Activated naive CD8-positive, alpha-beta T cell treated with anti-CD3 and anti-CD28 coated beads for 36 hours (primary cell): Measurements from ENCODE around the gene STK32C. TPM values are rescaled to one million over a fixed set of nuclear protein-coding genes. Genes with fewer than 3 reads are reported as not detected.
A peak's percentile ranks its signal among the peaks of the same experiment; 100 is the strongest.

Source experiments
- DNase-seq: peaks from one replicate; pipeline ENCODE4 v3.0.0; 2021
- H3K27ac Mint-ChIP-seq: one replicate; pipeline ENCODE4 v1.8.0; 2022; ENCODE audit warnings: mild to moderate bottlenecking, moderate library complexity, mixed read lengths
- H3K27me3 Mint-ChIP-seq: one replicate; pipeline ENCODE4 v1.8.0; 2022; ENCODE audit warnings: mild to moderate bottlenecking, mixed read lengths
- H3K36me3 Mint-ChIP-seq: one replicate; pipeline ENCODE4 v1.8.0; 2021; ENCODE audit warnings: mild to moderate bottlenecking, mixed read lengths
- H3K4me1 Mint-ChIP-seq: one replicate; pipeline ENCODE4 v1.8.0; 2021; ENCODE audit warnings: mixed read lengths
- H3K4me3 Mint-ChIP-seq: one replicate; pipeline ENCODE4 v1.8.0; 2022; ENCODE audit warnings: mild to moderate bottlenecking, moderate library complexity, mixed read lengths
- H3K9me3 Mint-ChIP-seq: one replicate; pipeline ENCODE4 v1.8.0; 2022; ENCODE audit warnings: mixed read lengths
- total RNA-seq, 2 experiments: library from RNA; stranded (reverse); gene quantifications; one replicate each; pipeline ENCODE4 v1.2.3, GENCODE V29; 2021

STK32C gene
- total RNA-seq, 2 experiments from 2014 or later, result 15.3 to 16.2 TPM

DNA sequence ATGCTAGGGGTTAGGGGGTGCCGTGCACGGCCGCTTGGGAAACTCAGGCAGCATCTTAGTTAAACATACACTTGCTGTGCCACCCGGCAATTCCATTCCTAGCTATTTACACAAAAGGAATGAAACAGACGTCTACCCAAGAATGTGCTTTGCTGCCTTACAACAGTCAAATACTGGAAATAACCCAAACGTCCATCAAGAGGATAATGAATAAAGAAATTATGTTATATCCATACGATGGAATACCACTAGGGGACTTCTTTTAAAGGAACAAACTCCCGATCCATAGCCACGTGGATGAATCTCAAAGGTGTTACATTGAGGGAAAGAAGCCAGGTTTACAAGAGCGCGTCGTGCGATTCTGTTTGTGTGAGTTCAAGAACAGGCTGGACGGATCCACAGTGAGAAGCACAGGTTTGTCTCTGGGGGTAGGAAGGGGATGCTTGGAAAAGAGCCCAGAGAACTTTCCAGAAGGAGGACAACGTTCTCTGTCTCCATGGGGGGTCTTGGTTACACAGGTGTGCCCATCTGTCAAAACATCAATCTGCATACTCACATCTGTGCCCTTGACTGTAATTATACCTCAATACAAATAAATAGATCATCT lies 41.8 kb downstream of the STK32C start:
- H3K36me3 Mint-ChIP-seq, result no peaks in the 10 kb centered on the region
- peaks cover 5% of the 10 kb centered on the region for H3K4me1 Mint-ChIP-seq
- H3K9me3 Mint-ChIP-seq, result peaks cover 2% of the 10 kb centered on the region
- H3K27ac Mint-ChIP-seq, result no peak overlapping the region
- H3K4me3 Mint-ChIP-seq, result no peak overlapping the region
- no peak for DNase-seq
- no peaks in the 10 kb centered on the region for H3K27me3 Mint-ChIP-seq

DNA sequence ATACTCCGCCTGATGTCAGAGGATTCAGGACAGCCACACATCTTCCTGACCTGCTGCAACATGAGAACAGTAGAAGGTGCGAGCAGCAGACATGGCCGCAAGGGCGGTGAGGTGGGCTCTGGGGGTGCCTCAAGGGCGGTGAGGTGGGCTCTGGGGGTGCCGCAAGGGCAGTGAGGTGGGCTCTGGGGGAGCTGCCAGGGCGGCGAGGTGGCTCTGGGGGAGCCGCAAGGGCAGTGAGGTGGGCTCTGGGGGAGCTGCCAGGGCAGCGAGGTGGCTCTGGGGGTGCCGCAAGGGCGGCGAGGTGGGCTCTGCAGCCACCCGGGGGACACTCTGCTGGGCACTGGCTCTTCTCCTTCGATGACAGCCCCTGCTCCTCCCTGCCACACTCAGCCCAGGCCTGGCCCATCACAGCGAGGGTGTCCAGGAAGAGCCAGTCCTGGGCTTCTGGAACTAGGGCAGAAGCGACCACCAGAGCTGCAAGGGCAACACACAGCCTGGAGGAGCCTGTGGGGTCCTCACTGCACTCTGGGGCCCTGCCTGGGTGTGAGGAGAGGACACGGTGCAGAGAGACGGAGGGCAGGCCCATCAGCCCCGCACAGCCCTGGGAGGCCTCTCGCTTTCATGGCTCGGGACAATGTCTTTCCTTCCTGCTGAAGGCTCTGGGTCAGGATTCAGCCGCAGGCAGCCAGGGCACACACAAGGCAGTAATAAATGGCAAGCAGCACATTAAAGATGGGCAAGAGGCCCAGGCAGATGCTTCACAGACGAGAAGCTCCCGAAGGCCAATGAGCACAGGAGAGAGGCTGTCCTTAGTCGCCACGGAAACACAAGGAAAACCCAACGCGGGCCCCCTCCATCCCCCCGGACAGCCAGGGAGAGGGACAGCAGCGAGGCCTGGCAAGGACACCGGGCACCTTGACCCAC lies 42.5 kb downstream of the STK32C start:
- Mint-ChIP-seq H3K27ac (no peak overlapping the region), H3K27me3 (no peaks in the 10 kb centered on the region), H3K36me3 (no peaks in the 10 kb centered on the region), H3K4me1 (peaks cover 5% of the 10 kb centered on the region), H3K4me3 (no peak overlapping the region), H3K9me3 (peaks cover 2% of the 10 kb centered on the region)
- DNase-seq, result no peak

DNA sequence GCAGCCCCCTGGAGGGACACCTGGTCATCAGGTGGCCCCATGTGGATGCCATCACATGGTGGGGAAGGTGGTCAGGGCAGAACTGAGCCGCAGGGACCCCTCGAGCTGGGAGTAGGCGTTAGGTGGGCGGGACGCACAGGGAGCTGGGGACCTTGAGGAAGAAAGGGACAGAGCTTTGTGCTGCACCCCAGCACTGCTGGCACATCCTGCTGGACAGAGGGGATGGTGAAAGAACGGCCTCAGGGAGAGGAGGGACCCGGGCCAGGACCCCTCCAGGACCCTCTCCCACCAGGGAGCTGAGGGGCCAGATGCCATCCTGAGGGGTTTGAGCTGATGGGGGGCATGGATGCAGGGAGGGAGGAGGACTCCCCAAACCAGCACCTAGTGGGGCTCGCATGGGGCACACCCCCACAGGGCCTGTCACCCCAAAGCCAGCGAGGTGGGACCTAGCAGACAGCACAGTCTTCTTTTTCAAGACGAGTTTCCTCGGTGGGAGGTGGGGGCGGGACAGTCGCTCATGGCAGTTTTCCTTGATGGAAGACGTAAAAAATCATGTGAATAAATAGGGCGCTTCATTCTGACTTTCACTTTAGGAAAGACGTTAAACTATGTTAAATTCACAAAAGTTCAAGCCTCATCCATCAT lies 43.3 kb downstream of the STK32C start:
- H3K9me3 Mint-ChIP-seq, result peaks cover 2% of the 10 kb centered on the region
- no peaks in the 10 kb centered on the region for H3K36me3 Mint-ChIP-seq
- peaks cover 6% of the 10 kb centered on the region for H3K4me1 Mint-ChIP-seq
- no peak for DNase-seq
- H3K27me3 Mint-ChIP-seq, result no peaks in the 10 kb centered on the region
- no peak overlapping the region for H3K27ac Mint-ChIP-seq
- no peak overlapping the region for H3K4me3 Mint-ChIP-seq

DNA sequence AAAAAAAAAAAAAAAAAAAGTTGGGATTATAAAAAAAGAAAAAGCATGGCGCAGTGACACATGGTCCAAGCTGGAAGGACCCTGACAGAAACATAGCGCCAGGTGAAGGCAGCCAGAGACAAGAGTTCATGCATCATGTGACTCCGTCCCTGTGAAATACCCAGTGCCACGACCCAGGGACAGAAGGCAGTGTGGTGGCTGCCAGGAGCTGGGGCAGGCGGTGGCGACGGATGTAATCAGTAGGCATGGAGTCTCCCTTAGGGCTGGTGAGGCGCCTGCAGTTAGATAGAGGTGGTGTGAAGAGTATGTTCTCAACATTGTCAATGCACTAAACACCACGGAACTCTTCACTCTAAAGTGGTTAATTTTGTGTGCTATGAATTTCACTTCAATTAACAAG lies 43.9 kb downstream of the STK32C start:
- DNase-seq, result no peak

DNA sequence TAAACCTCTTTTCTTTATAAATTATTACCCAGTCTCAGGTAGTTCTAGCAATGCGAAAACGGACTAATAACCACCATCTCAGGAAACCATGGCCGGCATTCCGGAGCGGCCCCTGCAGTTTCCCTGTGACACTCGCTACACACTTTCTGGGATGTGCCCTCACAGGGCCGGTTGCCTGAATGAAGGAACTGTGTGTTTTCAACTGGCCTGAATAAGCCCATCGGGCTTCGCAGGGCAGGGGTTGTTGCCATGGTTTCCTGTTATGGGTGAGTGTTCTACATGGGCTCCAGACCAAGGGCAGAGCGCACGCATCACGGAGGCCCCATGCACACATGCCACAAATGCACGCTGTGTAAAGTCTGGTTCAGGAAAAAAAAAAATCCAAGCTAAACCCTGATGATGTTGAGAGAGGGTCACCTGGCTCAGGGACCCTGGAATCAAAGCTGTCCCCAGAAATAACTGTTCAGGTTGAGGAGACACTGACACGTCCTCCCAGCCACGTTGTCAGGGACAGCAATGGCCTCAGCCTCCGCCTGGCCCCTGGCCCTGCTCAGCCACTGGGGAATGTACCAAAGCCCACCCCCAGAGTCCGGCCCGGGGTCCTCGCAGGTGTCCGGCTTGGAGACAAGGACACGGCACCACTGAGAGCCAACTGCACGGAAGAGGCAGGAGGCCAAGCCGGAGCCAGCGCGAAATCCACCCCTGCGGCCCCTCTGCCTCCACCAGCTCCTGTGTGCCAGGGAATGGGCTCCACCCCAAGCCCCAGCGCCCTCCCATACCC lies 47.9 kb downstream of the STK32C start:
- H3K4me3 Mint-ChIP-seq, result no peak overlapping the region
- H3K27ac Mint-ChIP-seq, result no peak overlapping the region
- no peak for DNase-seq
- H3K9me3 Mint-ChIP-seq, result no peaks in the 10 kb centered on the region
- H3K36me3 Mint-ChIP-seq, result no peaks in the 10 kb centered on the region
- peaks cover 8% of the 10 kb centered on the region for H3K4me1 Mint-ChIP-seq
- no peaks in the 10 kb centered on the region for H3K27me3 Mint-ChIP-seq

More for the DNA sequence above, 43.9 kb downstream of the STK32C start:
- Mint-ChIP-seq H3K4me1 (peaks cover 9% of the 10 kb centered on the region), H3K4me3 (no peak overlapping the region), H3K36me3 (no peaks in the 10 kb centered on the region), H3K27me3 (no peaks in the 10 kb centered on the region), H3K27ac (no peak overlapping the region), H3K9me3 (peaks cover 2% of the 10 kb centered on the region)

DNA sequence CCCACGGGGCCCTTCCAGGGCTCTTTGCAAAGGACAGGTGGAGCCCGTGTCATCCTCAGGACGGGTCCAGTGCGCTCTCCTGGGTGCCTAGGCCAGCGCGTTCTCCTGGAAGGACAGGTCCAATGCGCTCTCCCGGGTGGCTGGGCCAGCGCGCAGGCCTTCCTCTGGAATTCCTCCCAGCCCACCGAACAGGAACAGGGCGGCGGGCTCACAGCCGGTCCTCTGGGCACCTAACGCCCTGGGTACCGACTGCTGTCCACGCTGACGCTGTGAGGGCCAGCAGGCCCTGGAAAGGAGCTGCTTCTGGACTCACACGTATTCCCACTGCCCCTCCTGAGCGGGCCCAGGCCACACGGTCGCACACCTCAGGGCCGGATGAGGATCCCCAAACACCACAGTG lies 49.3 kb downstream of the STK32C start:
- H3K36me3 Mint-ChIP-seq, result no peaks in the 10 kb centered on the region
- no peak for DNase-seq
- no peaks in the 10 kb centered on the region for H3K27me3 Mint-ChIP-seq
- H3K27ac Mint-ChIP-seq, result no peak overlapping the region
- H3K4me3 Mint-ChIP-seq, result no peak overlapping the region
- peaks cover 8% of the 10 kb centered on the region for H3K4me1 Mint-ChIP-seq
- no peaks in the 10 kb centered on the region for H3K9me3 Mint-ChIP-seq

DNA sequence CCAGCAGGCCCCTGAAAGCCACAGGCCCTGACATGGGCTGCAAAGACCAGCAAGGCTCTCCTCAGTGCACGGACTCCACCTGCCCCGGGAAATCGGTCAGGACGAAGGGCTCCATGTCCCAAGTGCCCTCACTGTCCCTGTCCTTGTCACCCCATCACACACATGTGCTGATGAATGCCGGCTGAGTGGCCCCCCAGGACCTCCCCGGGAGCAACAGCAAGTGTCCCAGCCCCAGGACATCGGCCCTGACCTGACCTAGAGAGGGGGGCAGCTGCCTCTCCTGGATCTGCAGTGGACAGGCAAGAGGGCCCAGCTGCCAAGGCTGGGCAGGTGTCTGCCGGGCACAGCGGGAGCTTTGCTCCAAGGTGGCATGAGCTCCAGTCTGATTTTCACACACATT lies 49.8 kb downstream of the STK32C start:
- no peak for DNase-seq
- H3K27ac Mint-ChIP-seq, result no peak overlapping the region
- H3K9me3 Mint-ChIP-seq, result no peaks in the 10 kb centered on the region
- H3K4me3 Mint-ChIP-seq, result no peak overlapping the region
- peaks cover 8% of the 10 kb centered on the region for H3K4me1 Mint-ChIP-seq
- H3K27me3 Mint-ChIP-seq, result no peaks in the 10 kb centered on the region
- H3K36me3 Mint-ChIP-seq, result no peaks in the 10 kb centered on the region

DNA sequence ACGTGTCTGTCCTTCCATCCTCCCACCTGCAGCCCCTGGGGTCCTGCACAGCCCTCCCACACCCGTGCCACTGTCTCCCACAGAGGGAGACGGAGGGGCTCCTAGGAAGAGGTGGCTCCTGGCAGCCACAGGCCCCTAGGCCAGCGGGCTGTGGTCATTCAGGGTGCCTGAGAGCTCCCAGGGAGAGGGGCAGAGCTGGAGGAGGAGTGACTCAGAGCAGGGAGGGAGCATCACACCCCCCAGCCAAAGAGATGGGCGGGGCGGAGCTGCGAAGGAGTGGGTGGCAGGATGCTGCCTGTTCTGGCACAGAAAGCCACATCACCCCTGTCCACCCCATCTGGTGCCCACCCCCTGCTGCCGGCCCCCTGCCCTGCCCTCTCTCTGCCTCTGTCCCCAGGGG lies 50.5 kb downstream of the STK32C start:
- Mint-ChIP-seq H3K36me3 (no peaks in the 10 kb centered on the region), H3K27me3 (no peaks in the 10 kb centered on the region), H3K9me3 (no peaks in the 10 kb centered on the region), H3K27ac (no peak overlapping the region), H3K4me3 (no peak overlapping the region), H3K4me1 (peaks cover 8% of the 10 kb centered on the region)
- peak; percentile 20 for DNase-seq

DNA sequence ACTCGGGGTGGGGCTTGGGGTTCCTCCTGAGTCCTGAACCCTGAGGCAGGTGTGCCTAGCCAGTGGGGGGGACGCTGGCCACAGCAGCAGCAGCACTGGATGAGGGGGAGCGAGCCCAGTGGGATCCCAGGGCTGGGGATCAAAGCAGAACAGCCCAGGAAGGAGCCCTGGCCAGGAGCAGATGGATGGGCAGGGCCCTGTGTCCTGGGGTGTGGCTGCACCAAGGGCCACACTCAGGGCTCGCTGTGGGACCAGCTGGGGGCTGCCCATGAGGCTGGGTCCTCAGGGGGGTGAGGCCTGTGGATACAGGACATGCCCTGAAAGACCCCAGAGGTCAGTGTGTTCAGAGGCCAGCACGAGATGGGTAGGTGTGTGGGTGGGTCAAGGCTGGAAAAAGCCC lies 50.9 kb downstream of the STK32C start:
- Mint-ChIP-seq H3K4me1 (peaks cover 8% of the 10 kb centered on the region), H3K27ac (no peak overlapping the region), H3K4me3 (no peak overlapping the region), H3K27me3 (no peaks in the 10 kb centered on the region), H3K9me3 (no peaks in the 10 kb centered on the region), H3K36me3 (no peaks in the 10 kb centered on the region)
- DNase-seq, result no peak

DNA sequence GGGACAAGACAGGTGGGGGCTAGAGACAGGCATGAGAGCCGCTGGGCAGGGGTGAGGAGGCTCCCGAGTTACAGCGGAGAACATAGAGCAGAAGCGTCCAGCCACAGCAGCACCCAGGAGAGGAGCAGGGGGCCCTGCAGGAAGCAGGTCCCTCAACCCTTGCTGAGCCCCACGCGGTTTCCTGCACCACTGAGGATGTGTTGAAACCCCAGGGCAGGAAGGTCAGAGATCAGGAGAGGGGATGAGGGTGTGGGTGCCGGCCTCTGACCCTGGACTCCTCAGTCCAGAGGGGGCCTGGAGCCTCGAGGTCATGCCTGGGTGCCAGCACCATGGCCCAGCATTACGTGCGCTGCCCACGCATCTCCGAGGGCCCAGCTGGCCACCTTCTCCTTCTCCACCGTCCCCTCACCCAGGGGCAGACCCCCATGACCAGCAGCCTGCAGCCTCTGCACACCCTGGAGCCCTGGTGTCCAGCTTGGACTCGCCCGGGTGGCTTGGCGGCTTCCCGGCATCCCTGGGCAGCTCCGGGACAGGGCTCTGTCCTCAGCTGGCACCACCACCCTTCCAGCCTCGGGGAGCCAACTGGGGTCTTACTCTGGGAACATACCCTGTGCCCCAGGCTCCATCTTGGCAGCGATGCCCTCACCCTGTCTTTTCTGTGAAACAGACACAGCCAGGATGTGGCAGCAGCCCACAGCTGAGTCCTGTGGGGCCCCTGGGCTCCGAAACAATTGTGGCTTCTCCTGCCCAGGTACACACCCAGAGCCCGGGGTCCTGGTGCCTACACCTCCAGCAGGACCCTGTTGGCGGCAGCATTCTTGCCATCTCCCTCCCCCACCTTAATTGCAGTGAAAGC lies 52.0 kb downstream of the STK32C start:
- H3K4me1 Mint-ChIP-seq, result peaks cover 8% of the 10 kb centered on the region
- no peak for DNase-seq
- no peak overlapping the region for H3K27ac Mint-ChIP-seq
- no peaks in the 10 kb centered on the region for H3K27me3 Mint-ChIP-seq
- H3K9me3 Mint-ChIP-seq, result no peaks in the 10 kb centered on the region
- H3K36me3 Mint-ChIP-seq, result no peaks in the 10 kb centered on the region
- no peak overlapping the region for H3K4me3 Mint-ChIP-seq

DNA sequence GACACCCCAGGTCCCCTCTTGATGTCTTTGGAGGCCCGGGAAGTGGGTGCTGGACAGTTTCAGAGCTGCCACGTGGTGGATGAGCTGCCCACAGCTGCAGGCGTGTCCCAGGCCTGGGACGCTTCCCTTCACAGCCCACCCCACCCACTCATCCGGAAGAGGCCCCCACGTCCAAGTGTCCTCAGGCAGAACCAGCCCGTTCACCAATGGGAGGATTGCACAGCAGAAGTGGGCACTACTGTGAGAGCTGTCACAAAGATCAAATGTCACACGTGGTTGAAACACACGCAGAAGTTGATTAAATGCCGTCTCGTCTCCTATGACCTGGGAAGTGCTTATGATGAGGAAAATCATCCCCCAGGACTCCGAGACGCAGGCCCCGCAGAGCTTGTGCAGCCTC lies 52.9 kb downstream of the STK32C start:
- Mint-ChIP-seq H3K36me3 (no peaks in the 10 kb centered on the region), H3K27ac (no peak overlapping the region), H3K4me1 (peaks cover 8% of the 10 kb centered on the region), H3K27me3 (no peaks in the 10 kb centered on the region), H3K9me3 (no peaks in the 10 kb centered on the region), H3K4me3 (no peak overlapping the region)
- no peak for DNase-seq

DNA sequence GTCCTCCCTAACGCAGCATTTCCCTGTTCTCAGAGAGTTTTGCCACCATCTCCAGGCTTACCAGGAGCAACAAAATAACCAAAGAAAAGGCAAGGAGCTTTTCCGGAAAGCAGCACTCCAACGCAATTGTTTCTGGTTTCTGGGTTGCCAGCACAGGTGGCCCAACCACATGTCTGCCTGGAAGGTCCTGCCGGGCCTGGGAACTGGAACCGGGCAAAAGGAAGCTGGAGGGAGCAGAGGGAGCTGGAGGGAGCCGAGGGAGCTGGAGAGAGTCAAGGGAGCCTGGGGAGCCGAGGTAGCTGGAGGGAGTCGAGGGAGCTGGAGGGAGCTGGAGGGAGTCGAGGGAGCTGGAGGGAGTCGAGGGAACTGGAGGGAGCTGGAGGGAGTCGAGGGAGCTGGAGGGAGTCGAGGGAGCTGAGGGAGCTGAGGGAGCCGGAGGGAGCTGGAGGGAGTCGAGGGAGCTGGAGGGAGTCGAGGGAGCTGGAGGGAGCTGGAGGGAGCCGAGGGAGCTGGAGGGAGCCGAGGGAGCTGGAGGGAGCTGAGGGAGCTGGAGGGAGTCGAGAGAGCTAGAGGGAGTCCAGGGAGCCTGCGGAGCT lies 54.6 kb downstream of the STK32C start:
- H3K27me3 Mint-ChIP-seq, result no peaks in the 10 kb centered on the region
- no peaks in the 10 kb centered on the region for H3K9me3 Mint-ChIP-seq
- no peaks in the 10 kb centered on the region for H3K36me3 Mint-ChIP-seq
- H3K4me1 Mint-ChIP-seq, result peaks cover 4% of the 10 kb centered on the region
- no peak for DNase-seq
- H3K4me3 Mint-ChIP-seq, result no peak overlapping the region
- H3K27ac Mint-ChIP-seq, result no peak overlapping the region

DNA sequence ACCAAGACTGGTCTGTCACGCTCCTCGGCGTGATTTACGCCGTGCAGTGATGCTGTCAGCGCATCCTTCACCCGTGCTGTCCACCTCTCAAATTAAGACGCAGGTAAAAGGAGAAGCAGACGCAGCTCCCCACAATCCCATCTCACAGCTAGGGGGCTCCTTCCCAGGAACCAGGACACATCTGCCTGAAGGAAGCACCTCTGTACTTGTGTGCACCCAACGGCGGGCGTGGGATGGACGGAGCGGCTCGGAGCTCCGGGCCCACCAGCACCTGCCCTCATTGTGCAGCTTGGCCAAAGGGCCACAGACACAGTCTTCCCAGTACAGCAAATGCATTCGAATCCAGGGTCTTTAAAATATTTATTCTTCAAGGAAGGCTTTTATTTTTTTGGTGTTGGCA lies 55.3 kb downstream of the STK32C start:
- H3K27ac Mint-ChIP-seq, result no peak overlapping the region
- no peak for DNase-seq
- H3K4me3 Mint-ChIP-seq, result no peak overlapping the region
- H3K4me1 Mint-ChIP-seq, result peaks cover 3% of the 10 kb centered on the region
- no peaks in the 10 kb centered on the region for H3K27me3 Mint-ChIP-seq
- H3K36me3 Mint-ChIP-seq, result no peaks in the 10 kb centered on the region
- no peaks in the 10 kb centered on the region for H3K9me3 Mint-ChIP-seq

DNA sequence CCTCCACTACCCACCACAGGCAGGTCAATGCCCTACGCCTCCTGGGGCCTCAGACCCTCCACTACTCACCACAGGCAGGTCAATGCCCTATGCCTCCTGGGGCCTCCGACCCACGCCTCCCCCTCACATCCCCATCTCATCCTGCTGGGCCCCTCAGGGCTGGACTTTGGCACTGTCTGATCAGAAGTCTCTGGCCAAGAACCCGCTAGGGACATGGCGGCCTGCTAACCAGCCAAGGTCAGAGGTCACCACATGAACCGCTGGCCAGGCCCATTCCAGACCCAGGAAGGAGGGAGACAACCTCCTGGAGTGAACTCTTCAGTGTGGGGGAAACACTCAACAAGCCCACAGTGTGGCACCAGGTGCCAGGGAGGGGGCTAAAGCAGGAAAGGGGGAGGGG lies 55.8 kb downstream of the STK32C start:
- H3K36me3 Mint-ChIP-seq, result no peaks in the 10 kb centered on the region
- no peak overlapping the region for H3K27ac Mint-ChIP-seq
- no peaks in the 10 kb centered on the region for H3K27me3 Mint-ChIP-seq
- no peaks in the 10 kb centered on the region for H3K4me1 Mint-ChIP-seq
- H3K9me3 Mint-ChIP-seq, result no peaks in the 10 kb centered on the region
- DNase-seq, result no peak
- no peak overlapping the region for H3K4me3 Mint-ChIP-seq
